Measurements from ENCODE around the gene ARV1.

The ARV1 gene

GRCh38 chr1:230976825-230977747 lies 1.8 kb upstream of the ARV1 start:
- Mint-ChIP-seq H3K9me3 (no peaks in the 10 kb centered on the region), H3K4me1 (peaks cover 33% of the 10 kb centered on the region), H3K36me3 (ENCODE audit: low read depth) (no peaks in the 10 kb centered on the region), H3K27ac (peak overlapping the region; percentile 82 to 88 (median 87)), H3K27me3 (ENCODE audit: low read depth) (no peaks in the 10 kb centered on the region), H3K4me3 (peak overlapping the region; percentile 88 to 96 (median 95))
- no peak for TF ChIP-seq CTCF (IDR thresholded peaks at IDR 0.05; ENCODE audit: unreplicated experiment in 3 of 3)

- Mint-ChIP-seq H3K27me3 (ENCODE audit: low read depth) (no peaks in the 10 kb centered on the region), H3K4me3 (peak overlapping the region; percentile 88 to 96 (median 95)), H3K27ac (peak overlapping the region; percentile 82 to 88 (median 87)), H3K36me3 (ENCODE audit: low read depth) (no peaks in the 10 kb centered on the region), H3K9me3 (no peaks in the 10 kb centered on the region), H3K4me1 (peaks cover 33% of the 10 kb centered on the region)
- no peak for TF ChIP-seq CTCF (IDR thresholded peaks at IDR 0.05; ENCODE audit: unreplicated experiment in 3 of 3)
These were observed 968 bp upstream of the ARV1 start for GRCh38 chr1:230977761-230978490.

GRCh38 chr1:230979389-230979716 lies 459 bp downstream of the ARV1 start:
- H3K27ac Mint-ChIP-seq: peak overlapping the region; percentile 20 to 82 (median 79)
- H3K27me3 Mint-ChIP-seq (ENCODE audit: low read depth): no peaks in the 10 kb centered on the region
- H3K36me3 Mint-ChIP-seq (ENCODE audit: low read depth): no peaks in the 10 kb centered on the region
- H3K4me1 Mint-ChIP-seq: peaks cover 37% of the 10 kb centered on the region
- no peak for TF ChIP-seq CTCF (IDR thresholded peaks at IDR 0.05; ENCODE audit: unreplicated experiment in 3 of 3)
- H3K9me3 Mint-ChIP-seq: no peaks in the 10 kb centered on the region
- no peak overlapping the region for H3K4me3 Mint-ChIP-seq

- H3K27ac Mint-ChIP-seq: peak overlapping the region in 1 of 3 experiments; percentile 20
- H3K4me3 Mint-ChIP-seq: no peak overlapping the region
- H3K9me3 Mint-ChIP-seq: no peaks in the 10 kb centered on the region
- peaks cover 43% of the 10 kb centered on the region for H3K4me1 Mint-ChIP-seq
- no peak for TF ChIP-seq CTCF (IDR thresholded peaks at IDR 0.05; ENCODE audit: unreplicated experiment in 3 of 3)
- H3K27me3 Mint-ChIP-seq (ENCODE audit: low read depth): no peaks in the 10 kb centered on the region
- no peaks in the 10 kb centered on the region for H3K36me3 Mint-ChIP-seq (ENCODE audit: low read depth)
These were observed 1.1 kb downstream of the ARV1 start for GRCh38 chr1:230979952-230980351.

- no peak overlapping the region for H3K27ac Mint-ChIP-seq
- no peak overlapping the region for H3K4me3 Mint-ChIP-seq
- H3K27me3 Mint-ChIP-seq (ENCODE audit: low read depth): no peaks in the 10 kb centered on the region
- TF ChIP-seq CTCF (IDR thresholded peaks at IDR 0.05; ENCODE audit: unreplicated experiment in 3 of 3): no peak
- H3K36me3 Mint-ChIP-seq (ENCODE audit: low read depth): no peaks in the 10 kb centered on the region
- H3K9me3 Mint-ChIP-seq: no peaks in the 10 kb centered on the region
- peaks cover 33% of the 10 kb centered on the region for H3K4me1 Mint-ChIP-seq
These were observed 3.8 kb downstream of the ARV1 start for GRCh38 chr1:230982696-230983095.
